SKM-1 (cell line): ENCODE results near the gene CHAC2.
"Not testable (repeated sequence)": the region's sequence is repeated elsewhere in the genome, so short reads cannot be mapped to it uniquely, and the experiment has no call there.

Source experiments
- DNase-seq: peaks from one replicate; lab custom pipeline; 2025; ENCODE audit not compliant: unreplicated experiment; lab: John Stamatoyannopoulos, UW

CHAC2 gene

GRCh38 chr2:53777134-53777533 is 9.5 kb downstream of the CHAC2 start:
- no peak for DNase-seq

DNA sequence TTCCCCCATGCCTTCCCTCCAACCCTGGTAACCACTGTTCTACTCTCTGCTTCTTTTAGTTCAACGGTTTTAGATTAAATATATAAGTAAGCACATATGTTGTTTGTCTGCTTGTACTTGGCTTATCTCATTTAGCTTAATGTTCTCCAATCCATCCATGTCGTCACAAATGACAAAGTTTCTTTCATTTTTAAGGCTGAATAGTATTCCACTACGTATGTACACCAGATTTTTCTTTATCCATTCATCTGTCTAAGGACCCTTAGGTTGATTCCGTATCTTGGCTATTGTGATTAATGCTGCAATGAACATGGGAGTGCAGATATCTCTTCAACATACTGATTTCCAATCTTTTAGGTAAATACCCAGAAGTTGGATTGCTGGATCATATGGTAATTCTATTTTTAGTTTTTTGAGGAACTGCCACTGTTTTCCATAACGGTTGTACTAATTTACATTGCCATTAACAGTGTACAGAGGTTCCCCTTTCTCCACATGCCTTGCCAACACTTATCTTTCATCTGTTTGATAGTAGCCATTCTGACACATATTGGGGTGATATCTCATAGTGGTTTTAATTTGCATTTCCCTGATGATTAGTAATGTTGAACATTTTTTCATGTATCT is 11.0 kb downstream of the CHAC2 start:
- DNase-seq: peak; percentile 12

DNA sequence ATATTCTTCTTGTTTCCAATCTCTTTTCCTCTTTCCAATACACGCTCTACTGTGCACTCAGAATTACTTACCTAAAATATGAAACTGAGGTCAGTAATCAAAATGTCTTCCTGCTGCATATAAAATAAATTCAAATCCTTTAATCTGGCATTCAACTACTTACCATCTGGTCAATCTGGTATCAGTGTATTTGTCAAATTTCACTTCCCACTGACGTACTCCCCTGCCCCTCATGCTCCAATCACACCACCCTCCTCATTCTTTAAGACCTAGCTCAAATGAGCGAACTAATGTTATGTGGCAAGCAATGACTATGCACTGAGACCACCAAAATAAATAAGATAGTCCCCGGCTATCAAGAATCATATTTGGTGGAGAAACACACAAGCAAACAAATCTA is 12.5 kb downstream of the CHAC2 start:
- no peak for DNase-seq

DNA sequence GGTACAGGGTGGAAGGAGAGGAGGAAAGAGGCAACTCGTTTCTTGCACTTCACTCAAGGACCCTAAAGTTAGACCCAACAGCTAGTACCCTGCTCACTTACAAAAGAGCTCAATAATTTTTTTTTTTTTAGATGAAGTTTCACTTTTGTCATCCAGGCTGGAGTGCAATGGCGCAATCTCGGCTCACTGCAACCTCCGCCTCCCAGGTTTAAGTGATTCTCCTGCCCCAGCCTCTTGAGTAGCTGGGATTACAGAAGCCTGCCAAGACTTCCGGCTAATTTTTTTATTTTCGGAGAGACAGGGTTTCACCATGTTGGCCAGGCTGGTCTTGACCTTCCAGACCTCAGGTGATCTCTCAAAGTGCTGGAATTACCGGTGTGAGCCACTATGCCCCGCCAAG is 15.1 kb downstream of the CHAC2 start:
- DNase-seq: no peak

DNA sequence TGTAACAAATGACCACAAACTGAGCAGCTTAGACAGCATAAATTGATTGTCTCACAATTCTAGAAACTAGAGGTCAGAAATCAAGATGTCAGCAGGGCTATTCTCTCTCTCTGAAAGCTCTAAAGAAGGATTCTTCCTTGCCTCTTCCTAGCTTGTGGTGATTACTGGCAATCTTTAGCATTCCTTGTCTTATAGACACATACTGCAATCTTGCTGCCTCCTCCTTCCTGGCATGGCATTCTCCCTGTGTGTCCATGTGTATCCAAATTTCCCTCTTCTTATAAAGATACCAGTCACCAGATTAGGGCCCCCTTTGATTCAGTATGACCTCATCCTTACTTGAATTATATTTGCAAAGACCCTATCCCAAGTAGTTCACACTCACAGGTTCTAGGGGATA is 16.8 kb downstream of the CHAC2 start:
- no peak for DNase-seq

DNA sequence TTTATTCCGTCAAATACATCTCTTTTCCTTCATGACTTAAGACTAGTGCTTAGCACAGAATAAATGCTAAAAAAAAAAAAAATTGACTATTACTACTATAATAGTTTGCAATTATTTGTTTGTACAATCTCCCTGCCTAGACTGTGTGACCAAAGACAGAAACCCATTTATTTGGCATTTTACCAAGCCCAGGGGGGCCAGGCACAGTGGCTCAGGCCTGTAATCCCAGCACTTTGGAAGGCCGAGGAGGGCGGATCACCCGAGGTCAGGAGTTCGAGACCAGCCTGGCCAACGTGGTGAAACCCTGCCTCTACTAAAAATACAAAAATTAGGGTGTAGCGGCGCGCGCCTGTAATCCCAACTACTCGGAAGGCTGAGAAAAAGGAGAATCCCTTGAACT is 17.8 kb downstream of the CHAC2 start:
- DNase-seq: no peak

- DNase-seq: no peak
These were observed 18.7 kb downstream of the CHAC2 start for GRCh38 chr2:53786352-53786704.

DNA sequence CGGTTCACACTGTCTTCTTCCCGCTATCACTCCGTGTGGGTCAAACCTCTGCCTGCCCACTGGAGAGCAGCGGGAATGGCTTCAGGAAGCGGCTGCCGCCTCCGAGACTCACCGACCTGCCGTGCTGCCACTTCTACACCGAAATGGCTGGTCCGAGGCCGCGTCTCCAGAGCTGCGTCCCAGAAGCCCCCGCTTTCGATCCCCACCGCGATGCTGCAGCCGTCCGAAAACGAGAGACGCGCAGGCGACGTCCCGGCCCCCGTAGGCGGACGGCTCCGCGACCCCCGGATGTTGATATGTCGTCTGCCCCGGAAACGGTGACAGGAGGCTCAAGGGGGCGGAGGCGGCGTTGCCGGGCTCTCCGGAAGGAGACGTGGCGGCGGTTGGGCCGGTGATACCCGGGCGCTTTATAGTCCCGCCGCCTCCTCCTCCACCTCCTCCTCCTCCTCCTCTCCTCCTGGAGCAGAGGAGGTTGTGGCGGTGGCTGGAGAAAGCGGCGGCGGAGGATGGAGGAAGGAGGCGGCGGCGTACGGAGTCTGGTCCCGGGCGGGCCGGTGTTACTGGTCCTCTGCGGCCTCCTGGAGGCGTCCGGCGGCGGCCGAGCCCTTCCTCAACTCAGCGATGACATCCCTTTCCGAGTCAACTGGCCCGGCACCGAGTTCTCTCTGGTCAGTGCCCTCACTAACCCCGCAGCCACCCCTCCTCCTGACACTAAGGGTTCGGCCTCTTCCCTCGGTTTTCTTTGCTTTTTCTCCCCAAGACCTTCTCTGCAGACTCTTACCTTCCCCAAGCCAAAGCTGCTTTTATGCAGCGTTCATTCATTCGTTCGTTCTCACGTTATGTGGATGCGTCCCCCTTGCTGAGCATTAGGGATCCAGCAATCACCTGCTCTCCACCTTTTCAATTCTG is 19.4 kb downstream of the CHAC2 start, which contains the start of the genes ASB3 and ERLEC1:
Gene ASB3 (minus strand): TSS at position 249 of the 909 bp plus-strand sequence. CDS start 21,381 bp downstream, outside the sequence.
Gene ERLEC1 (plus strand): TSS at position 340 of the 909 bp plus-strand sequence. CDS start 167 bp downstream, at position 507.
- peak; percentile 75 for DNase-seq

- DNase-seq: peak; percentile 13
These were observed 20.1 kb downstream of the CHAC2 start for GRCh38 chr2:53787614-53788289.

DNA sequence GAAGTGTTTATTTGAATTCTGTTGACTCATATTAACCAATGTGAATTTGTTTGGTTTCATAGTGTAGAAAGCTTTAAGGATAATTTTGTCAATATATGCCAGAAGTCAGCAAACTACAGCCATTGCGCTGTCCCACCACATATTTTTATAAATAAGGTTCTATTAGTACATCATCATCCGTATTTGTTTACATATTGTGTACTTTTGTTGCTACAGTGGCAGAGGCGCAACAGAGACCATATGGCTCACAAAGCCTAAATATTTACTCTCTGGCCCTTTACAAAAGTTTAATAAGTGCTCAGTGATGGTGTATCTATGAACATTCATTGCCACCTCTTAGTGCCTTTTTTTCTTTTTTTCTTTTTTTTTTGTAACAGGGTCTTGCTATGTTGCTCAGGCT is 25.7 kb downstream of the CHAC2 start:
- no peak for DNase-seq

DNA sequence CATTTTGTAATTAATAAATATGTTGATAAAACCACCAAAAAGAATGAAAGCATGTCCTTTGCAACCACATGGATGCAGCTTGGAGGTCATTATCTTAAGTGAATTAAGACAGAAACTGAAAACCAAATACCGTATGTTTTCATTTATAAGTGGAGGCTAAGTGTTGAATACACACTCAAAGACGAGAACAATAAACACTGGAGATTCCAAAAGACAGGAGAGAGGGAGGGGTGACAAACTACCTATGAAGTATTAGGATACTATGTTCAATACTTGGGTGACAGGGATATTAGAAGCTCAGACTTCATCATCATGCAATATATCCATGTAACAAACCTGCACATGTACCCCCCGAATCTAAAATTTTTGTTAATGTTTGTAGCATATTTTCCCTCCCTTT is 26.2 kb downstream of the CHAC2 start:
- no peak for DNase-seq

DNA sequence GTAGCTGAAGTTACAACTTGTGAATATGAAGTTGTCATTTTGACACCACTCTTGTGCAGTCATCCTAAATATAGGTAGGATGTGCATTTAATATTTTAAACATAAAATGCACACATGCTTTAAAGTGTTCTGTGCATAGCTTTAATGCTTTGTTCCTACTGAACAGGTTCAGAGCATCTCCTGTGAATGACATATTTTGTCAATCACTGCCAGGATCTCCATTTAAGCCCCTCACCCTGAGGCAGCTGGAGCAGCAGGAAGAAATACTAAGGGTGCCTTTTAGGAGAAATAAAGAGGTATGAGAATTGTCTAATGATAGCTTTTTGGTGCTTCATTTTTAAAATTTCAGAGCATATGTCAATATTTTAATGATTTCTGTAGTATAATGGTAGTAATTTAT is 33.9 kb downstream of the CHAC2 start:
- DNase-seq: no peak

DNA sequence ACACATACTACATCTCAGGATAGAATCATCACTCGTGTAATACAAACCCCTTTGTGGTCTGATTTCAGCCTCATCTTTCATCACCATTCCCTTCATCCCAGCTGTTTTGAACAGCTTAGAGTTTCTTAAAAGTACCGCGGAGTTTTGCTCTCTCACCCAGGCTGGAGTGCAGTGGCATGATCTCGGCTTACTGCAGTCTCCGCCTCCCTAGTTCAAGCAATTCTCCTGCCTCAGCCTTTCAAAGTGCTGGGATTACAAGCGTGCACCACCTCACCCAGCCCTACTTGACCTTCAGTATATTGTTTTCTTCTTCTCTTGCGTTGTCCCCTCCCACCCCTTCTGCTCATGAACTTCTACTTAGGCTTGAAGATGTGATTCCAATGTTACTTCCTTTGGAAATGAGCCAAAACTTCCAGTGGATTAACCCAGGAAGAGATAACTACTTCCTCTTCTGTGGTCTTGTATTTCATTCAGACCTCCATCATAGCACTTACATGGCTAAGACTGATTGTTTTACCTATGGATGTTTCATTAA is 35.1 kb downstream of the CHAC2 start:
- no peak for DNase-seq

DNA sequence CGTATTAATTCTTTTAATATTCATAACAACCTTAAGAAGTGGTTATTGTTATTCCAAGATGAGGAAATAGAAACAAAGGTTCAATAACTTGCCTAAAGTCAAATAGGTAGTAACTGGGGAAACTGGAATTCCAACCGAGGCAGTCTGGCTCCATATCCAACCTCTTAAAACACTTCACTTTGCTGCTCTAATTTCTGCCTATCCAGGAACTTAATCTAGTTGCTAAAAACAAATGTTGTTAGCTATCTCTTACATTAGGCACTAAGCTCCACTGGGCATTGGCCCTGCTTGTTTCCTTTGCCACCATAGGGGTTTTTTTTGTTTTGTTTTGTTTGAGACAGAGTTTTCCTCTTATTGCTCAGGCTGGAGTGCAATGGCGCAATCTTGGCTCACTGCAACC is 44.0 kb downstream of the CHAC2 start:
- no peak for DNase-seq

GRCh38 chr2:53813151-53813550 is 45.5 kb downstream of the CHAC2 start:
- DNase-seq: no peak

- no peak for DNase-seq
These were observed 51.3 kb downstream of the CHAC2 start for GRCh38 chr2:53818854-53819435.

DNA sequence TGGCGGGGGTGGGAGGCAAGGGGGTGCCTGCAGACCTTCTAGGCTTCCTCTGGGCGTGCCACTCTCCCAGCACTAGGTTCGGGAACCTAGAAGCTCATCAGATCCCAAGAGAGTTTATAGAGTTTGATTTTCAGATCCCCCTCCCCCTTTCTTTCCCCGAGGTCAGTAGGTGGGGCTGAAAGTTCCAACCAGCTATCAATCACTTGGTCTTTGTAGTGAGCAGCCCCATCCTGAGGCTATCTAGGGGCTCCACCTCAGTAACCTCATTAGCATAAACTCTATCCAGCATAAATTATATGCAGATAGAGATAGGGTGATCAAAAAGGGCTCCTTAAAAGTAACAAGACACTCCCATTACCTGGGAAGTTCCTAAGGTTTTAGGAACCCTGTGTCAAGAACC is 52.0 kb downstream of the CHAC2 start:
- DNase-seq: no peak

DNA sequence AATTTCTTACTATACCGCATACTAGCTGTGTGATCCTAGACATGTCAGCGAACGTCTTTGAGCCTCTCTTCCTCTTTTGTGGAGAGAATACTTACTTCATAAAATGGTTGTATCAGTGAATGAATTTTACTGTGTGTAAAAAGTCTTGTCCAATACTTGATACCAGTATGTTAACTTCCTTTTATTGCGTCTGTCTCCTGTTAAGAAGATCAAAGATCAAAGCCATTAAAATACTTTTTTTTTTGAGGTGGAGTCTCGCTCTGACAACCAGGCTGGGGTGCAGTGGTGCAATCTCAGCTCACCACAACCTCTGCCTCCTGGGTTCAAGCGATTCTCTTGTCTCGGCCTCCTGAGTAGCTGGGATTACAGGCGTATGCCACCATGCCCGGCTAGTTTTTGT is 52.4 kb downstream of the CHAC2 start:
- DNase-seq: no peak

DNA sequence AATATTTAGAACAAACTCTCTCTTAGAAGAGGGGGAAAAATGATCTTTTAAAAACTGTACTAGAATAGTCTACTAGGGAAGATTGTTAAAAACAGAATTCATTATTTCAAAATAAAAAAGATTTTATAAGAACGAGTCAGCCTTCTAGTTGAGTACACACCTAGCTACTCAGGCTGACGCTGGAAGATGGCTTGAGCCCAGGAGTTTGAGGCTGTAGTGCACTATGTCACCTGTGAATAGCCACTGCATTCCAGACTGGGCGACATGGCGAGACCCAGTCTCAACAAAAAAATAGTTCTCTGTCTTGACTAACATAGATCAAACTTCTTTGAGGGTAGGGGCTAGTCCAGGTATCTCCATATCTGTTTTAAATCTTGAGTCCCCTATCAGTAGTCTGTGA is 53.1 kb downstream of the CHAC2 start:
- DNase-seq: no peak

DNA sequence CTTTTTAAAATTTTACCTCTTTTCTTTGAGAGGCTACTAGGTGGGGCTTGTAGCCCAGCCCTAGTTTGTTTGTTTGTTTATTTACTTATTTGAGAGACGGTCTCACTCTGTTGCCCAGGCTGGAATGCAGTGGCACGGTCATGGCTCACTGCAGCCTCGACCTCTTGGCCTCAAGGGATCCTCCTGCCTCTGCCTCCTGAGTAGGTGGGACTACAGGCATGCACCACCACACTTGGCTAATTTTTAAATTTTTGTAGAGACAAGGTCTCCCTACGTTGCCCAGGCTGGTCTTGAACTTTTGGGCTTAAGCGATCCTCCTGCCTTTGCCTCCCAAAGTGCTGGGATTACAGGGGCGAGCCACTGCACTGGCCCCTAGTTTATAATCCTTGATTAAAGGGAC is 54.2 kb downstream of the CHAC2 start:
- no peak for DNase-seq

- DNase-seq: not testable (repeated sequence)
These were observed 56.0 kb downstream of the CHAC2 start for GRCh38 chr2:53823639-53824038.
